NB4 (cell line): ENCODE data around the gene C16orf96.

Source experiments
- CTCF ChIP-seq: IDR thresholded peaks from one replicate; pipeline ENCODE4 v1.5.1; 2012; ENCODE audit warnings: low read depth, low read length
- MYC ChIP-seq: IDR thresholded peaks from 2 replicates; pipeline ENCODE4 v1.6.1; 2011; ENCODE audit warnings: low read depth, low read length

- TF ChIP-seq CTCF (no peak), MYC (no peak)
These were observed 45.3 kb upstream of the C16orf96 start for GRCh38 chr16:4510747-4511426.
